ENCODE results near the gene ARVCF.

The ARVCF gene

DNA sequence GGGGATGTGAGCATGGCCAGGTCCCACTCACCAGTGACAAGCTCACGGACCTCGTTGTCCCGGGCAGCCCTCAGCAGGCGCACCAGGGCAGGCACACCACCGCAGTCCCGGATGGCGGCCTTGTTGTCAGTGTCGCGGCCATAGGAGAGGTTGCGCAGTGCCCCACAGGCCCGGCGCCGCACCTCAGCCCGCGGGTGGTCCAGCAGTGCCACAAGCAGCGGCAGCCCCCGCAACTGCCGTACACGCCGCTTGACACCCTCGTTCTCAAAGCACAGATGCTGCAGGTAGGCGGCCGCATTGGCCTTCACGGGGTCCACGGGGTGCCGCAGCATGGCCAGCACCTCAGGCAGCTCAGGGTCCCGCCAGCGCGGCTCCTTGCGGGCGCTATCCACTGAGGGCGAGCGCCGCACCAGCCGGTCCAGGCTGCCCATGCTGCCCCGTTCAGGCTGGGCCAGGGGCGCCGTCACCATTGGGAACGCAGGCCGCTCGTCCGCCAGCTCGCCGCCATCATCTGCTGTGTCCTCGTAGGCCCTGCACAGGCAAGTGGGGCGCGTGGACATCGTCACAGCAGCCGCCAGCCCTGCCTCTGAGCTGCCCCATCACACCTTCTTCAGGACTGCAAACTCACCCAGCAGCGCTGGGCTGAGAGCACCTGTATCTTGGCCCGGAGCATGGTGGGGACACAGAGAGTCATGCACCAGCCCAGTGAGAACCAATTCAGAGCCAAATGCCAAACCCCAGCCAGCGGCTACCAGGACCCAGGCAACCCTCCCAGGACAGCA is 36.7 kb downstream of the ARVCF start:
- no peaks in the 10 kb centered on the region for H4K20me1 ChIP-seq (ENCODE audit: control insufficient read depth, insufficient read depth, low read depth, low read length)
- TF ChIP-seq EZH2phosphoT487 (IDR thresholded peaks at IDR 0.05; ENCODE audit: borderline replicate concordance, low read length): no peak
- TF ChIP-seq, protein P1, sequence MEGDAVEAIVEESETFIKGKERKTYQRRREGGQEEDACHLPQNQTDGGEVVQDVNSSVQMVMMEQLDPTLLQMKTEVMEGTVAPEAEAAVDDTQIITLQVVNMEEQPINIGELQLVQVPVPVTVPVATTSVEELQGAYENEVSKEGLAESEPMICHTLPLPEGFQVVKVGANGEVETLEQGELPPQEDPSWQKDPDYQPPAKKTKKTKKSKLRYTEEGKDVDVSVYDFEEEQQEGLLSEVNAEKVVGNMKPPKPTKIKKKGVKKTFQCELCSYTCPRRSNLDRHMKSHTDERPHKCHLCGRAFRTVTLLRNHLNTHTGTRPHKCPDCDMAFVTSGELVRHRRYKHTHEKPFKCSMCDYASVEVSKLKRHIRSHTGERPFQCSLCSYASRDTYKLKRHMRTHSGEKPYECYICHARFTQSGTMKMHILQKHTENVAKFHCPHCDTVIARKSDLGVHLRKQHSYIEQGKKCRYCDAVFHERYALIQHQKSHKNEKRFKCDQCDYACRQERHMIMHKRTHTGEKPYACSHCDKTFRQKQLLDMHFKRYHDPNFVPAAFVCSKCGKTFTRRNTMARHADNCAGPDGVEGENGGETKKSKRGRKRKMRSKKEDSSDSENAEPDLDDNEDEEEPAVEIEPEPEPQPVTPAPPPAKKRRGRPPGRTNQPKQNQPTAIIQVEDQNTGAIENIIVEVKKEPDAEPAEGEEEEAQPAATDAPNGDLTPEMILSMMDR (IDR thresholded peaks at IDR 0.05; ENCODE audit: low read depth, low read length, poor library complexity, severe bottlenecking): no peak
- no peaks in the 10 kb centered on the region for H3K36me3 ChIP-seq (ENCODE audit: control insufficient read depth, low read length)

DNA sequence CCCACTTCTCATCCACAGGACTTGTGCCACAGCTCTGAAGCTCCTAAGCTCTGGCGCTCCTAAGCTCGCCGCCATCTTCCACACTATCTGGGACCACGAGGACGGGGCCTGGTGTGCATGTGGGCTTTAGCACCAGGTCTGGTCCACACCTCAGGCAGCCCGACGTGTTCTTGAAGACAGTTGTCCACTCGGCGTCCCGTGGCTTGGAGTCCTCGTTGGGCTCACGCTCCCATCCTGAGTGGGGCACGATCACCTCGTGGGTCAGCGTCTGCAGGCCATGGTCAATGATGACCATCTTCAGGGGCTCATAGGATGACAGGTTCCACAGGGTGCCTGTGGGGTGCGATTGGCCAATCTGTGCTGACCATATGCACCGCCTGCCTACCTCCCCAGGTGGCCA is 37.9 kb downstream of the ARVCF start:
- H3K27me3 ChIP-seq (ENCODE audit: control insufficient read depth, low read length): no peaks in the 10 kb centered on the region
- no peak overlapping the region for H3K4me3 ChIP-seq (ENCODE audit: low read length)
- H3K4me1 ChIP-seq (ENCODE audit: control insufficient read depth, low read length): peaks cover 16% of the 10 kb centered on the region
- H3K79me2 ChIP-seq (ENCODE audit: control insufficient read depth, low read length): no peaks in the 10 kb centered on the region
- no peaks in the 10 kb centered on the region for H3K9me2 ChIP-seq (replicated peaks; ENCODE audit: control insufficient read depth, low read length)
- H4K20me1 ChIP-seq (ENCODE audit: control insufficient read depth, insufficient read depth, low read depth, low read length): no peaks in the 10 kb centered on the region
- TF ChIP-seq, protein P1 (IDR thresholded peaks at IDR 0.05; ENCODE audit: low read depth, low read length, poor library complexity, severe bottlenecking): no peak
- TF ChIP-seq EZH2phosphoT487 (IDR thresholded peaks at IDR 0.05; ENCODE audit: borderline replicate concordance, low read length): no peak
- no peaks in the 10 kb centered on the region for H3K36me3 ChIP-seq (ENCODE audit: control insufficient read depth, low read length)
- H3K9me3 ChIP-seq (ENCODE audit: control insufficient read depth, insufficient read depth, low read length): no peaks in the 10 kb centered on the region
- H3K4me2 ChIP-seq (ENCODE audit: low read length): no peak overlapping the region
- H3F3A ChIP-seq (ENCODE audit: control insufficient read depth, insufficient read depth): no peaks in the 10 kb centered on the region
- no peak overlapping the region for H3K27ac ChIP-seq (ENCODE audit: low read depth, low read length)

More for the DNA sequence above, 36.7 kb downstream of the ARVCF start:
- H3K4me1 ChIP-seq (ENCODE audit: control insufficient read depth, low read length): peaks cover 6% of the 10 kb centered on the region
- H3K4me2 ChIP-seq (ENCODE audit: low read length): no peak overlapping the region
- H3K9me3 ChIP-seq (ENCODE audit: control insufficient read depth, insufficient read depth, low read length): no peaks in the 10 kb centered on the region
- no peaks in the 10 kb centered on the region for H3K79me2 ChIP-seq (ENCODE audit: control insufficient read depth, low read length)
- H3K27me3 ChIP-seq (ENCODE audit: control insufficient read depth, low read length): no peaks in the 10 kb centered on the region
- H3K9me2 ChIP-seq (replicated peaks; ENCODE audit: control insufficient read depth, low read length): no peaks in the 10 kb centered on the region
- H3K4me3 ChIP-seq (ENCODE audit: low read length): no peak overlapping the region
- H3F3A ChIP-seq (ENCODE audit: control insufficient read depth, insufficient read depth): no peaks in the 10 kb centered on the region
- H3K27ac ChIP-seq (ENCODE audit: low read depth, low read length): no peak overlapping the region

DNA sequence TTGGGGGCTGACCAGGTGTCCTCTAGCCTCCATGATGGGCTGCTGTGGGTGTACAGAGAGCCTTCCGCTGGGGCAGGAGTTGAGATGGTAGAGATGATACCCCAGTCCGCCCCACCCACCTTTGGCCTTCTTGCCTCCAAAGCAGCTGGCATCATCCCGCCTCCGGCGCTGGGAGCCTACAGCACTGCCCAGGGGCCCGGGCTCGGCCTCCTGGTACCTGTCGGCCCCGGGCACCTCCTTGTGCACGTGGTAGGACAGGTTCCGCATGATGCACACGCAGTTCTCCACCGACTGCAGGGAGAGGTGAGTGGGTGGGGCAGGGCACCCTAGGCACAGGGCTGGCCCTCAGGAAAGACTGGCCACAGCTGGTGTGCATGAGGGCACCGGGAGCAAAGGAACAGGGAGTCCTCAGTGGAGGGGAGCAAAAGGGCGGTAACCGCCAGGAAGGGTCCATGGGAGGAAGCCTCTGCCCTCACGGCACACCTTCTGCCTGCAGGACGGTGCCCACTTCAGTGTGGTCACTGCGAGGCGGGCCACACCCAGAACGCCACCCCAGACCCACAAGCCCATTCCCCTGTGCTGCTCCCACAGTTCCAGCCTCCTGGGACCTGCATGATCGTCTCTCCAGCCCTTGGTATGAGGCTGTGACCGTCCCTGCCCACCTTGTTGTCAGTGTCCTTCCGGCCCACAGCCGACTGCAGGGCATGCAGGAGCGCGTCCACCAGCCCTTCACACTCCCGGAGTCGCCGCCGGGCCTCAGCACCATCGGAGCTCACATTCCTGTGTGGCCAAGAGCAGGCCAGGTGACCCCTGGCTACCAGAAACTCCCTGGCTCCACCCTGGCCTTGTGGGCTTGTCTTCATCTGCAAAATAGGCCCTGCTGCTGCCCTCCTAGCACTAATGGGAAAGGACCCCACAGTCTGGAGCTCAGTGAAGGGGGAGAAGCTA is 39.1 kb downstream of the ARVCF start:
- Histone ChIP-seq H3K9me3 (ENCODE audit: control insufficient read depth, insufficient read depth, low read length) (no peaks in the 10 kb centered on the region), H3K79me2 (ENCODE audit: control insufficient read depth, low read length) (no peaks in the 10 kb centered on the region), H3K4me1 (ENCODE audit: control insufficient read depth, low read length) (peaks cover 16% of the 10 kb centered on the region), H3K4me2 (ENCODE audit: low read length) (no peak overlapping the region), H3K4me3 (ENCODE audit: low read length) (no peak overlapping the region), H3F3A (ENCODE audit: control insufficient read depth, insufficient read depth) (no peaks in the 10 kb centered on the region), H3K27ac (ENCODE audit: low read depth, low read length) (no peak overlapping the region), H3K9me2 (replicated peaks; ENCODE audit: control insufficient read depth, low read length) (no peaks in the 10 kb centered on the region), H3K36me3 (ENCODE audit: control insufficient read depth, low read length) (no peaks in the 10 kb centered on the region), H3K27me3 (ENCODE audit: control insufficient read depth, low read length) (no peaks in the 10 kb centered on the region), H4K20me1 (ENCODE audit: control insufficient read depth, insufficient read depth, low read depth, low read length) (no peaks in the 10 kb centered on the region)
- no peak for TF ChIP-seq EZH2phosphoT487 (IDR thresholded peaks at IDR 0.05; ENCODE audit: borderline replicate concordance, low read length)
- TF ChIP-seq, protein P1 (IDR thresholded peaks at IDR 0.05; ENCODE audit: low read depth, low read length, poor library complexity, severe bottlenecking): no peak
